Calu3 (cell line): ENCODE results near the gene KHDC3L. TPM values are rescaled to one million over a fixed set of nuclear protein-coding genes. Genes with fewer than 3 reads are reported as not detected.

Source experiments
- BruUV-seq: library from RNA; stranded (reverse); fragments of 400-500 nt; replicated peaks from 2 replicates; lab custom pipeline; 2021; lab: Mats Ljungman, UMichigan
- CTCF ChIA-PET: fragments of 300-600 bp; sonication (Branson Sonifier 250); formaldehyde crosslinking; loops from one replicate; lab custom pipeline; 2022; ENCODE audit warnings: antibody characterized with exemption; lab: Charles Lee
- DNase-seq: peaks from one replicate; pipeline ENCODE4 v3.0.0; 2022
- H3K27ac Mint-ChIP-seq: one replicate; pipeline ENCODE4 v1.8.0; 2022; ENCODE audit warnings: mixed read lengths; ENCODE audit not compliant: unreplicated experiment
- H3K27me3 Mint-ChIP-seq: one replicate; pipeline ENCODE4 v1.8.0; 2022; ENCODE audit warnings: mixed read lengths; ENCODE audit not compliant: unreplicated experiment
- H3K36me3 Mint-ChIP-seq: one replicate; pipeline ENCODE4 v1.8.0; 2022; ENCODE audit warnings: mild to moderate bottlenecking, moderate library complexity, mixed read lengths; ENCODE audit not compliant: insufficient read depth, unreplicated experiment
- H3K4me1 Mint-ChIP-seq: one replicate; pipeline ENCODE4 v1.8.0; 2022; ENCODE audit warnings: mild to moderate bottlenecking, low read depth, mixed read lengths; ENCODE audit not compliant: unreplicated experiment
- H3K4me3 Mint-ChIP-seq: one replicate; pipeline ENCODE4 v1.8.0; 2022; ENCODE audit warnings: mild to moderate bottlenecking, low read depth, moderate library complexity, mixed read lengths; ENCODE audit not compliant: unreplicated experiment
- H3K9me3 Mint-ChIP-seq: one replicate; pipeline ENCODE4 v1.8.0; 2022; ENCODE audit warnings: low read depth, mixed read lengths; ENCODE audit not compliant: unreplicated experiment
- CTCF ChIP-seq: fragments of 200-600 bp; IDR thresholded peaks from one replicate; pipeline ENCODE4 v1.8.0; 2022; ENCODE audit warnings: antibody characterized with exemption; ENCODE audit not compliant: unreplicated experiment
- intact Hi-C: fragments of 100-400 bp; cut with micrococcal nuclease; formaldehyde crosslinking; loops from one replicate; pipeline ENCODE4 v1.10.0; 2022; ENCODE audit not compliant: unreplicated experiment
- total RNA-seq: library from RNA; stranded (reverse); gene quantifications from 2 replicates; pipeline ENCODE4 v1.2.3, GENCODE V29; 2022

Gene KHDC3L
- total RNA-seq, 1 experiment from 2014 or later: not detected

GRCh38 chr6:73364121-73364520 is 1.7 kb downstream of the KHDC3L start:
- no peaks in the 10 kb centered on the region for H3K27me3 Mint-ChIP-seq
- no peaks in the 10 kb centered on the region for H3K36me3 Mint-ChIP-seq
- no peaks in the 10 kb centered on the region for H3K9me3 Mint-ChIP-seq
- H3K27ac Mint-ChIP-seq: no peak overlapping the region
- no TSS peak for BruUV-seq
- intact Hi-C loops: no loop called here
- CTCF ChIA-PET: no interaction called here
- no peak for DNase-seq
- no peaks in the 10 kb centered on the region for H3K4me1 Mint-ChIP-seq
- no peak for TF ChIP-seq CTCF
- no peak overlapping the region for H3K4me3 Mint-ChIP-seq

GRCh38 chr6:73364549-73364948 is 2.1 kb downstream of the KHDC3L start:
- CTCF ChIA-PET: no interaction called here
- no peaks in the 10 kb centered on the region for H3K36me3 Mint-ChIP-seq
- DNase-seq: no peak
- H3K4me1 Mint-ChIP-seq: no peaks in the 10 kb centered on the region
- no TSS peak for BruUV-seq
- no peaks in the 10 kb centered on the region for H3K9me3 Mint-ChIP-seq
- intact Hi-C loops: no loop called here
- no peak overlapping the region for H3K27ac Mint-ChIP-seq
- TF ChIP-seq CTCF: no peak
- no peaks in the 10 kb centered on the region for H3K27me3 Mint-ChIP-seq
- no peak overlapping the region for H3K4me3 Mint-ChIP-seq

DNA sequence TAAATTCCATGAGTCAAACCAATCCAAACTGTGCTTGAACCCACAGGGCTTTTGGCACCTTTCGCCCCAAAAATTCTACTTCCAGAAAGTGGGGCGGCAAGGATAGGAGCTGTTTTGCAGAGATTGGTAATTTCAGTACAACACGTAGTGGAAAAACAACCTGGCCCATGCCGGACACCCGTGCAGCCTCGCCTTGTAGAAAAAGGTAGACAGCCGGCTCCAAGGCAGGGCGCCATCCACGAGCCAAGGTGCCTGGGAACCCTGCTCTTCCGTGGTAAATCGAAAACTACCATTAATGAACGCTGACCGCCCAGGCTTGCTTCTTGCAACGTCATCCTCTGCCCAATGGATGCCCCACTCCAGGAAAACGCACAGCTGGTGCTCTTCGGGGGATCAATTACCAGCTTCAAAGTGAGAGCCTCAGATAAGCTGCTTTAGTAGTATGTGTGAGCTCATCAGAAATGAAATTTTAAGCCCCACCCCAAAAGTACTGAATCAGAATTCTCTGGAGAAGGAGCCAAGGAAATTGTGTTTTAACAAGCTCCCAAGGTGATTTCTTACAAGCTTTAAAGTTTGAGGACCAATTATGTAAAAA is 5.4 kb downstream of the KHDC3L start:
- no peak overlapping the region for H3K27ac Mint-ChIP-seq
- no peaks in the 10 kb centered on the region for H3K9me3 Mint-ChIP-seq
- no peak for TF ChIP-seq CTCF
- intact Hi-C loops: no loop called here
- no peaks in the 10 kb centered on the region for H3K4me1 Mint-ChIP-seq
- no TSS peak for BruUV-seq
- H3K4me3 Mint-ChIP-seq: no peak overlapping the region
- CTCF ChIA-PET: interaction anchor here (0.7 kb wide), 2 partner anchors 28 to 323 kb away, joined by 3 to 11 read pairs; no protein-coding TSS in a partner anchor
- H3K27me3 Mint-ChIP-seq: no peaks in the 10 kb centered on the region
- DNase-seq: no peak
- no peaks in the 10 kb centered on the region for H3K36me3 Mint-ChIP-seq

DNA sequence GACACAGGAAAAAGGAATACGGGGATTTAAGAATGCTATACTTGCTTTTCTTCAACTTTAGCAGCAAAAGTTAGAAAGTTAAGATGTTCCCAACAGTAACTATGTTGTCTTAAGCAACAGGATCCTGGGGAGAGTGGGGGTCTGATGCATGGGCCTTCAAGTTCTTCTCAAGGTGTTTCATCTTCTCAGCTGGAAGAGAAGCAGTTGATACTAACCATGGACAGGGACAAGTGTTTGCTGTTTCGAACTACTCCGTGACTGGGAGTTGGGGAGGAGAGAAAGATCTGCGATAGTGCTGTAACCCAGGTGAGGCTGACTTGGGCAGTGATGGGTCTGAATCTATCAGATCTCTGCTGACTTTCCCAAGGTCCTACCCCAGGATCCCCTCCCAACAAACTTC is 6.2 kb downstream of the KHDC3L start:
- Mint-ChIP-seq H3K36me3 (no peaks in the 10 kb centered on the region), H3K27me3 (no peaks in the 10 kb centered on the region), H3K4me1 (no peaks in the 10 kb centered on the region), H3K4me3 (no peak overlapping the region), H3K27ac (no peak overlapping the region), H3K9me3 (no peaks in the 10 kb centered on the region)
- CTCF ChIA-PET: no interaction called here
- TF ChIP-seq CTCF: no peak
- BruUV-seq: no TSS peak
- DNase-seq: no peak
- intact Hi-C loops: no loop called here
